Measurements from ENCODE around the gene LMCD1. TPM values are rescaled to one million over a fixed set of nuclear protein-coding genes. Genes with fewer than 3 reads are reported as not detected.
A peak's percentile ranks its signal among the peaks of the same experiment; 100 is the strongest.

The LMCD1 gene
- total RNA-seq, 4 donors from 2014 or later, result 23.3 to 52.8 (median 34.8) TPM

DNA sequence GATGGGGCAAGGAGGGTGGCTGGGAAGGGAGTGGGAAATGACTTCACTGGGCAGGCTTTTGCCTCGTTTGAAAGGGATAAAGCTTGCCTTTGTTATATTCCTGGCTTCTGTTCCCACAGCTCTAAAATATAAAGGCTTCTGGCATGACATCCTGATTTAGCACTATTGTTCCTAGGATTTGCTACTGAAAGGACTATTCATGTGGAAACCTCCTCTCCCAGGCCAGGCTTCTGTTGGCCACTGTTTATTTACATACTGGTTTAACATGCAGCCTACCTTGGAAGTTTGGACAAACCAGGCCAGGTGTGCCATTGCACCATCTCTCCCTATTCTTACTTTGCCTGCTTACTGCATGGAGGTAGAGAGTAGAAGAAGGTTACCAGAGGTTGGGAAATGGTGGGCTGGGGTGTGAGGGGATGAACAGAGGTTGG lies 2.4 kb upstream of the LMCD1 start:
- no peaks in the 10 kb centered on the region for H3K9me3 ChIP-seq
- TF ChIP-seq POLR2A (IDR thresholded peaks at IDR 0.05) (no peak), CTCF (IDR thresholded peaks at IDR 0.05) (no peak)
- no peak for DNase-seq
- H3K4me1 ChIP-seq, result peaks cover 17 to 59% (median 21%) of the 10 kb centered on the region in 3 donors
- intact Hi-C loops (cut with DNase I), result no loop called here
- no peaks in the 10 kb centered on the region for H3K27me3 ChIP-seq
- peak overlapping the region; percentile 54 to 93 (median 83) for H3K27ac ChIP-seq
- no peaks in the 10 kb centered on the region for H3K36me3 ChIP-seq
- no peak overlapping the region for H3K4me3 ChIP-seq
- WGBS, 2 donors, result 0 to 30% methylated on average over 1 of the region's 1 CpG

- Histone ChIP-seq H3K27ac (peak overlapping the region; percentile 77 to 93 (median 90)), H3K36me3 (no peaks in the 10 kb centered on the region), H3K27me3 (no peaks in the 10 kb centered on the region), H3K9me3 (no peaks in the 10 kb centered on the region), H3K4me1 (peaks cover 22 to 72% (median 27%) of the 10 kb centered on the region in 3 donors), H3K4me3 (peak overlapping the region in 3 of 4 donors; percentile 53 to 68 (median 54))
- WGBS, 2 donors, result 31 to 49% methylated on average over 10 to 11 of the region's 11 CpGs
- intact Hi-C loops (cut with DNase I), result no loop called here
- TF ChIP-seq POLR2A (IDR thresholded peaks at IDR 0.05) (no peak), CTCF (IDR thresholded peaks at IDR 0.05) (no peak)
- DNase-seq, result no peak
Observed at GRCh38 chr3:8500319-8500988, 1.2 kb upstream of the LMCD1 start.

- WGBS, 2 donors, result 4 to 6% methylated on average over 8 of the region's 8 CpGs
- no peak for DNase-seq
- peaks cover 25 to 77% (median 29%) of the 10 kb centered on the region in 3 donors for H3K4me1 ChIP-seq
Observed at GRCh38 chr3:8500989-8501370, 643 bp upstream of the LMCD1 start.

DNA sequence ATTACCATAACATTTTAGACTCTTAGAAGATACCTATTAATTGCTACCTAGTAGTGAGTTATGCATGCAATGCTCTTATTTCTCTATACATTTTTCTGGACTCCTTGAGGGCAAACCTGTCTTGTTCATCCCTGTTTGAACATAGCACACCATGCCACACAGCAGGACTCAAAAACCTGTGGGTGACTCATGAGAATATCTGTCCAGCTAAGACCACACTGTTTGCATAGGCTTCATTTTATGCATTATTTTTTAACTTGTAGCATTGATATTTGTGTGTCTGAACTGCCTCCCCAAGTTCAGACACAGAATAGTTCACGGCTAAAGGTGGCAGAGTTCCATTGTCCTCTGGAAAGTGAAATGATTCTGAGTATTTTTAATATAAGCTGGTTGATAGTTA lies 1.8 kb downstream of the LMCD1 start:
- H3K27me3 ChIP-seq, result no peaks in the 10 kb centered on the region
- peaks cover 0 to 10% (median 0%) of the 10 kb centered on the region in 3 donors for H3K36me3 ChIP-seq
- peak overlapping the region in 3 of 4 donors; percentile 75 to 79 (median 77) for H3K27ac ChIP-seq
- no peak for DNase-seq
- TF ChIP-seq POLR2A (IDR thresholded peaks at IDR 0.05), result no peak
- TF ChIP-seq CTCF (IDR thresholded peaks at IDR 0.05), result no peak
- intact Hi-C loops (cut with DNase I), result no loop called here
- H3K9me3 ChIP-seq, result no peaks in the 10 kb centered on the region
- 18 to 44% methylated on average over 1 of the region's 1 CpG for WGBS, 2 donors
- H3K4me3 ChIP-seq, result peak overlapping the region in 3 of 4 donors; percentile 29 to 54 (median 42)
- H3K4me1 ChIP-seq, result peaks cover 25 to 95% (median 37%) of the 10 kb centered on the region in 3 donors

More at GRCh38 chr3:8500989-8501370, 643 bp upstream of the LMCD1 start:
- no peaks in the 10 kb centered on the region for H3K27me3 ChIP-seq
- no peaks in the 10 kb centered on the region for H3K9me3 ChIP-seq
- H3K36me3 ChIP-seq, result no peaks in the 10 kb centered on the region
- intact Hi-C loops (cut with DNase I), result no loop called here
- H3K4me3 ChIP-seq, result peak overlapping the region; percentile 34 to 68 (median 54)
- TF ChIP-seq POLR2A (IDR thresholded peaks at IDR 0.05) (no peak), CTCF (IDR thresholded peaks at IDR 0.05) (no peak)
- H3K27ac ChIP-seq, result peak overlapping the region; percentile 77 to 93 (median 90)

DNA sequence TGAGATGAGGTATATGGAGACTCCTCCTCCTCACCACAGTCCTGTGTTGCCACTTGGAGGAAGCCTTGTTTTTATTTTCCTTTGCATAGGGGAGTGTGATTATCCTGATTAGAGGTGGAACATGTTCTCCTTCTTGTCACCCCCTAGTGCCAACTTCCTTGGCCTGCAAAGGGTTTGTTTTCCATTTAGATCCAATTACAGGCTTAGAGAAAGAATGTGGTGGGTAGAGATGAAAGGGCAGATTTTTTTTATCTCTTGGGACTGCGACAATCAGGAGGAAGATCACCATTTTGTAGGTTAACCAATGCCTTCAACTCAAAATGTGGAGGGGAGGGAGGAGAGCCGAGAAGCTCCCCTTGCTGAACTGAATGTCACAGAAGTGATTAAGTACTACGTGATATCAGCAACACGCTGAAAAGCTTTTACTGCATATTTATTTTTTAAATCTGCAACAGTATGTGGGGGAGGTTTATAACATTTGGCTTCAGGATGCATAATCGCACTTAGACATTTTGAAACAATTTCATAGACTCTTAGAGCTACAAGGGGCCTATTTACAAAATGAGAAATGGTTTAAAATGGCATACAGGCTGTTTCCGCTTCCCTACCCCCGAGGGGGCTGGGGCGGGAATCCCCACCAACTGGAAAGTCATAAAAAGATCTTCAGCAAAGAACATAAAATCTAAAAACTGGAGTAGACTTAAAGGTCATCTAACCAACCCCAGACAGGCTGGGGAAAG lies 2.4 kb downstream of the LMCD1 start:
- H3K4me3 ChIP-seq, result peak overlapping the region in 3 of 4 donors; percentile 29 to 54 (median 42)
- peak overlapping the region; percentile 10 to 79 (median 76) for H3K27ac ChIP-seq
- 51 to 56% methylated on average over 8 of the region's 8 CpGs for WGBS, 2 donors
- H3K4me1 ChIP-seq, result peaks cover 21 to 94% (median 34%) of the 10 kb centered on the region in 3 donors
- no peaks in the 10 kb centered on the region for H3K27me3 ChIP-seq
- intact Hi-C loops (cut with DNase I), result no loop called here
- TF ChIP-seq CTCF (IDR thresholded peaks at IDR 0.05), result no peak
- TF ChIP-seq POLR2A (IDR thresholded peaks at IDR 0.05), result no peak
- DNase-seq, result no peak
- no peaks in the 10 kb centered on the region for H3K9me3 ChIP-seq
- H3K36me3 ChIP-seq, result peaks cover 0 to 16% (median 0%) of the 10 kb centered on the region in 3 donors
